H1 (cell line): ENCODE results near the gene WNT1. TPM values are rescaled to one million over a fixed set of nuclear protein-coding genes. Genes with fewer than 3 reads are reported as not detected.

Experiments
- BCL11A ChIP-seq, 2 experiments: IDR thresholded peaks; one replicate each; pipeline ENCODE4 v1.6.1; 2011; ENCODE audit warnings: low read depth in 2 of 2, low read length in 2 of 2, mild to moderate bottlenecking in 2 of 2
- BRCA1 ChIP-seq: IDR thresholded peaks from 2 replicates; pipeline ENCODE4 v1.6.1; 2012; ENCODE audit warnings: low read depth, low read length, improper control_type of control experiment
- CBX5 ChIP-seq: fragments of 300-800, 300-1000 bp; sonication (generic); IDR thresholded peaks from 2 replicates; pipeline ENCODE4 v1.7.1; 2016; ENCODE audit warnings: antibody characterized with exemption, low read length, low read depth
- CBX8 ChIP-seq: fragments of 300-800, 300-1000 bp; sonication (generic); IDR thresholded peaks from 2 replicates; pipeline ENCODE4 v1.7.1; 2016; ENCODE audit warnings: low read depth, low read length, borderline replicate concordance
- CHD1 ChIP-seq: IDR thresholded peaks from 2 replicates; pipeline ENCODE4 v1.6.1; 2012; ENCODE audit warnings: low read depth, low read length, improper control_type of control experiment
- CHD2 ChIP-seq: IDR thresholded peaks from 2 replicates; pipeline ENCODE4 v1.6.1; 2012; ENCODE audit warnings: low read length, improper control_type of control experiment
- CREB1 ChIP-seq: IDR thresholded peaks from 2 replicates; pipeline ENCODE4 v1.6.1; 2012; ENCODE audit warnings: inconsistent platforms
- EGR1 ChIP-seq: IDR thresholded peaks from 2 replicates; pipeline ENCODE4 v1.6.1; 2011; ENCODE audit warnings: low read depth, low read length, borderline replicate concordance
- GTF2F1 ChIP-seq: IDR thresholded peaks from 2 replicates; pipeline ENCODE4 v1.6.1; 2012; ENCODE audit warnings: low read depth, low read length, improper control_type of control experiment, borderline replicate concordance
- JUN ChIP-seq: IDR thresholded peaks from 2 replicates; pipeline ENCODE4 v1.6.1; 2011; ENCODE audit warnings: low read depth, mild to moderate bottlenecking, improper control_type of control experiment, low read length
- JUND ChIP-seq: IDR thresholded peaks from 2 replicates; pipeline ENCODE4 v1.6.1; 2011; ENCODE audit warnings: mild to moderate bottlenecking, improper control_type of control experiment, low read length
- NRF1 ChIP-seq: IDR thresholded peaks from 2 replicates; pipeline ENCODE4 v1.6.1; 2011; ENCODE audit warnings: mild to moderate bottlenecking, low read depth, low read length, improper control_type of control experiment
- PHF8 ChIP-seq: fragments of 200-600 bp; sonication (generic); conservative IDR thresholded peaks from 2 replicates; pipeline ENCODE4 v1.7.1; 2012; ENCODE audit warnings: low read depth, mild to moderate bottlenecking, inconsistent platforms, low read length, moderate library complexity
- POLR2A ChIP-seq, 2 experiments: IDR thresholded peaks; 1 replicate in 1 of 2; 2 replicates in 1 of 2; pipeline ENCODE4 v1.6.1; 2011; ENCODE audit warnings: low read depth in 2 of 2, low read length in 2 of 2, mild to moderate bottlenecking in 2 of 2; ENCODE audit errors: control extremely low read depth in 1 of 2
- POLR2AphosphoS5 ChIP-seq: IDR thresholded peaks from 2 replicates; pipeline ENCODE4 v1.6.1; 2011; ENCODE audit warnings: low read depth, low read length
- RAD21 ChIP-seq, 2 experiments: IDR thresholded peaks in 1 of 2; conservative IDR thresholded peaks in 1 of 2; 2 replicates each; pipeline ENCODE4 v1.6.1; 2011; ENCODE audit warnings: low read depth in 2 of 2, low read length in 2 of 2, improper control_type of control experiment in 1 of 2, inconsistent platforms in 1 of 2, mild to moderate bottlenecking in 1 of 2, moderate library complexity in 1 of 2
- RFX5 ChIP-seq: IDR thresholded peaks from 2 replicates; pipeline ENCODE4 v1.6.1; 2011; ENCODE audit warnings: low read depth, low read length, improper control_type of control experiment, borderline replicate concordance
- SAP30 ChIP-seq: fragments of 300-600 bp; sonication (generic); IDR thresholded peaks from 2 replicates; pipeline ENCODE4 v1.7.1; 2012; ENCODE audit warnings: low read length, moderate library complexity, mild to moderate bottlenecking, inconsistent platforms; ENCODE audit not compliant: insufficient read depth, insufficient replicate concordance
- SP2 ChIP-seq: IDR thresholded peaks from 2 replicates; pipeline ENCODE4 v1.6.1; 2012; ENCODE audit warnings: mild to moderate bottlenecking, low read length, inconsistent platforms
- SUZ12 ChIP-seq: fragments of 200-600 bp; sonication (generic); IDR thresholded peaks from 2 replicates; pipeline ENCODE4 v1.6.1; 2012; ENCODE audit warnings: mild to moderate bottlenecking, inconsistent platforms, low read length, moderate library complexity, mixed read lengths
- TAF7 ChIP-seq: optimal IDR thresholded peaks from 2 replicates; pipeline ENCODE3; 2011; ENCODE audit warnings: low read depth, mild to moderate bottlenecking, inconsistent platforms, low read length, moderate library complexity, borderline replicate concordance
- TBP ChIP-seq: IDR thresholded peaks from 2 replicates; pipeline ENCODE4 v1.6.1; 2011; ENCODE audit warnings: low read depth, low read length, improper control_type of control experiment
- polyA plus RNA-seq, 7 experiments: library from polyadenylated mRNA; depleted of rRNA in 3 of 7; stranded (reverse) in 5 of 7; unstranded in 2 of 7; fragments of >200 nt in 5 of 7; fragments of 200-250 nt in 2 of 7; gene quantifications; 1 replicate in 5 of 7; 2 replicates in 1 of 7; 4 replicates in 1 of 7; pipeline versions ENCODE4 v1.2.1 to v1.2.3, GENCODE V29; 2011 to 2013; ENCODE audit warnings: missing spikeins in 2 of 7, mixed read lengths in 2 of 7
- total RNA-seq: library from RNA; stranded (reverse); fragmentation: NEBNext Ultra II Directional; extraction: Animal tissue kit (Norgen Biotek cat#: 25700); gene quantifications from 2 replicates; pipeline ENCODE4 v1.2.1, GENCODE V29; 2021
- TF ChIP-seq, protein P1 (sequence below): IDR thresholded peaks from 2 replicates; pipeline ENCODE4 v1.6.1; 2012; ENCODE audit warnings: low read length, inconsistent platforms

The WNT1 gene
- total and polyA plus RNA-seq, 2 of the 8 experiments (the other 6 are each of a cell fraction or from before 2014, with no cell fraction given): not detected

DNA sequence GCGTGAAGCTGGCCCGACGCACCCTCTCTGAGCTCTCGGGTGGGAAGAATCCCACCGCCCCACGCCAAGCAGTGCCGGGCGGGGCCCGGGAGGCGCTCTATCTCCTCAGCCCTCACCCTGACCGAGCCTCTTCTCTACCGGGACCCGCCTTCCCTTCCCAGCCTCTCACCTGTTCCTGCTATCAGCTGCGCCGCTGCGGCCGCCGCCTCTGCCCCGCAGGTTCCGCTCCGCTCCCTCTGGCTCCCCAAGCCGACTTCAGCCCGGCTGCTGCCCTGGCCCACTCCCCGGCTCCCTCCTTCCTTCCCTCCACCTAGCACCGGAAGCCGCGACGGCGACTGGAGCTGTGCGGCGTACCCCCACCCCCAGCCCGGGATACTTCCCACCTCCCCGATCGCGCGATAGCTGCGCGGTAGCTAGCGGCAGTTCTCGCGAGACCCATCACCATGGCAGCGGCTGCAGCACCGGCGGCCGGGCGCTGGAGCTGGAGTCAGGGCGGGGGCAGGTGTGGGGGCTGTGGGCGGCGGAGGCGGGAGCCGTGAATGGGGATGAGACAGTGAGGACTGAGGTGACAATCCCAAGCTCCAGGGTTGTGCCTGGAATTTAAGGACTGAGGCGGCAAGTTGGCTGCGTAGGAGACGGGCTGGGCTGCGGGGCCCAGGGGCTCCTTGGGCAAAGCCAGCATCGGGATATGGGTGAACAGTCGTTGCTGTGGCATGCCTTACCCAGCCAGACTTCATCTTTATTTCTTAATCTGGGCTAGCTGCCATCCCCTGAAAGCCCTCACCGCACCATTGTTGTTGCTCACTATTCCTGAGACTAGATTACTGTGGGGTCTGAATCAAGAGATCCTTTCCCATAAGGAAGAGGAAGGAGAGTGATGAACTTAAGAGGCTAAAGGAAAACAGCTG lies 20.7 kb upstream of the WNT1 start, which contains the start of gene ARF3 (continued):
- no peak; the same call in 1 of the 2 replicates for TF ChIP-seq SUZ12
- peak; percentile 100 for TF ChIP-seq CHD2
- peak; percentile 99 for TF ChIP-seq BRCA1
- TF ChIP-seq CREB1: peak; percentile 49; the same call in 1 of the 2 replicates
- no peak for TF ChIP-seq CBX5
- TF ChIP-seq TAF7: peak; percentile 68
- TF ChIP-seq SAP30: no peak
- TF ChIP-seq GTF2F1: no peak
- TF ChIP-seq POLR2A (IDR thresholded peaks at IDR 0.05; ENCODE audit: control extremely low read depth in 1 of 2, low read depth in 2 of 2, low read length in 2 of 2): peak; percentile 56 to 60; a peak in 2 of 3 replicates
- TF ChIP-seq, protein P1, sequence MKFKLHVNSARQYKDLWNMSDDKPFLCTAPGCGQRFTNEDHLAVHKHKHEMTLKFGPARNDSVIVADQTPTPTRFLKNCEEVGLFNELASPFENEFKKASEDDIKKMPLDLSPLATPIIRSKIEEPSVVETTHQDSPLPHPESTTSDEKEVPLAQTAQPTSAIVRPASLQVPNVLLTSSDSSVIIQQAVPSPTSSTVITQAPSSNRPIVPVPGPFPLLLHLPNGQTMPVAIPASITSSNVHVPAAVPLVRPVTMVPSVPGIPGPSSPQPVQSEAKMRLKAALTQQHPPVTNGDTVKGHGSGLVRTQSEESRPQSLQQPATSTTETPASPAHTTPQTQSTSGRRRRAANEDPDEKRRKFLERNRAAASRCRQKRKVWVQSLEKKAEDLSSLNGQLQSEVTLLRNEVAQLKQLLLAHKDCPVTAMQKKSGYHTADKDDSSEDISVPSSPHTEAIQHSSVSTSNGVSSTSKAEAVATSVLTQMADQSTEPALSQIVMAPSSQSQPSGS: no peak; the same call in 1 of the 2 replicates
- no peak for TF ChIP-seq RAD21 (IDR thresholded peaks at IDR 0.05 in 1 of 2, conservative IDR thresholded peaks at IDR 0.05 in 1 of 2; ENCODE audit: low read depth in 2 of 2, low read length in 2 of 2)
- TF ChIP-seq PHF8: peak; percentile 65
- TF ChIP-seq JUND: no peak
- TF ChIP-seq POLR2AphosphoS5: peak; percentile 53
- TF ChIP-seq NRF1: no peak
- TF ChIP-seq JUN: no peak
- TF ChIP-seq RFX5: no peak
- peak; percentile 80 for TF ChIP-seq EGR1
- TF ChIP-seq SP2: no peak
- TF ChIP-seq CHD1: no peak
- no peak for TF ChIP-seq BCL11A (IDR thresholded peaks at IDR 0.05; ENCODE audit: low read depth in 2 of 2, low read length in 2 of 2)
- no peak for TF ChIP-seq CBX8
- TF ChIP-seq TBP: peak; percentile 60
